ENCODE results near the gene CCAR1. TPM values are rescaled to one million over a fixed set of nuclear protein-coding genes. Genes with fewer than 3 reads are reported as not detected.

Gene CCAR1
- total and polyA plus RNA-seq, 8 donors, result 12.1 to 47.7 (median 25.2) TPM

- no peaks in the 10 kb centered on the region for H3K9me3 ChIP-seq
- no peak for TF ChIP-seq CTCF (IDR thresholded peaks at IDR 0.05)
- 90% methylated on average over 10 of the region's 10 CpGs for WGBS, 2 donors
- no peaks in the 10 kb centered on the region for H3K4me1 ChIP-seq
- intact Hi-C loops (cut with DNase I), result no loop called here
- DNase-seq (no peak), FAIRE-seq (no peak), ATAC-seq (no peak)
- H3K4me3 ChIP-seq, result no peak overlapping the region
- H3K27ac ChIP-seq, result no peak overlapping the region
- H3K36me3 ChIP-seq, result no peaks in the 10 kb centered on the region
- H3K27me3 ChIP-seq, result no peaks in the 10 kb centered on the region
These were observed 107.8 kb downstream of the CCAR1 start for GRCh38 chr10:68828833-68829232.

- Histone ChIP-seq H3K36me3 (no peaks in the 10 kb centered on the region), H3K9me3 (no peaks in the 10 kb centered on the region), H3K27ac (no peak overlapping the region), H3K4me3 (no peak overlapping the region), H3K4me1 (no peaks in the 10 kb centered on the region), H3K27me3 (no peaks in the 10 kb centered on the region)
- intact Hi-C loops (cut with DNase I), result no loop called here
- FAIRE-seq (no peak), DNase-seq (no peak), ATAC-seq (no peak)
- 74 to 79% methylated on average over 6 of the region's 6 CpGs for WGBS, 2 donors
- TF ChIP-seq CTCF (IDR thresholded peaks at IDR 0.05), result no peak
These were observed 108.5 kb downstream of the CCAR1 start for GRCh38 chr10:68829521-68829920.

- H3K4me1 ChIP-seq, result no peaks in the 10 kb centered on the region
- 92 to 93% methylated on average over 6 of the region's 6 CpGs for WGBS, 2 donors
- H3K27ac ChIP-seq, result no peak overlapping the region
- DNase-seq (no peak), ATAC-seq (no peak), FAIRE-seq (no peak)
- TF ChIP-seq CTCF (IDR thresholded peaks at IDR 0.05), result no peak
- no peaks in the 10 kb centered on the region for H3K9me3 ChIP-seq
- intact Hi-C loops (cut with DNase I), result no loop called here
- no peaks in the 10 kb centered on the region for H3K36me3 ChIP-seq
- H3K4me3 ChIP-seq, result no peak overlapping the region
- H3K27me3 ChIP-seq, result no peaks in the 10 kb centered on the region
These were observed 108.9 kb downstream of the CCAR1 start for GRCh38 chr10:68829952-68830351.

GRCh38 chr10:68831961-68832455, 111.0 kb downstream of the CCAR1 start:
- no peaks in the 10 kb centered on the region for H3K27me3 ChIP-seq
- DNase-seq (no peak), FAIRE-seq (no peak), ATAC-seq (no peak)
- H3K4me1 ChIP-seq, result no peaks in the 10 kb centered on the region
- no peaks in the 10 kb centered on the region for H3K36me3 ChIP-seq
- WGBS, 2 donors, result 78 to 79% methylated on average over 5 of the region's 5 CpGs
- H3K27ac ChIP-seq, result no peak overlapping the region
- intact Hi-C loops (cut with DNase I), result no loop called here
- H3K4me3 ChIP-seq, result no peak overlapping the region
- no peaks in the 10 kb centered on the region for H3K9me3 ChIP-seq
- no peak for TF ChIP-seq CTCF (IDR thresholded peaks at IDR 0.05)

- no peak for ATAC-seq
- Histone ChIP-seq H3K27ac (no peak overlapping the region), H3K36me3 (no peaks in the 10 kb centered on the region), H3K4me3 (no peak overlapping the region), H3K27me3 (no peaks in the 10 kb centered on the region), H3K9me3 (no peaks in the 10 kb centered on the region), H3K4me1 (no peaks in the 10 kb centered on the region)
- 91 to 96% methylated on average over 4 of the region's 4 CpGs for WGBS, 2 donors
- intact Hi-C loops (cut with DNase I), result no loop called here
- no peak for FAIRE-seq
- no peak for DNase-seq
- TF ChIP-seq CTCF (IDR thresholded peaks at IDR 0.05), result no peak
These were observed 111.6 kb downstream of the CCAR1 start for GRCh38 chr10:68832601-68833000.
